WTC11 (cell line): ENCODE measurements around the gene NOTCH4. TPM values are rescaled to one million over a fixed set of nuclear protein-coding genes. Genes with fewer than 3 reads are reported as not detected.

ENCODE experiments used
- ATAC-seq: fragments of 200-7000 bp; cut with Tn5 transposase; 2 replicates; pipeline ENCODE4 v1.10.0; 2021; ENCODE audit warnings: mild to moderate bottlenecking, moderate library complexity
- CTCF ChIA-PET: fragments of 300-600 bp; sonication (Branson Sonifier 250); formaldehyde crosslinking; loops from one replicate; lab custom pipeline; 2021; ENCODE audit warnings: antibody characterized with exemption; lab: Charles Lee
- POLR2A ChIA-PET: fragments of 350-600 bp; sonication (Branson Sonifier 250); formaldehyde crosslinking; loops from one replicate; lab custom pipeline; 2021; ENCODE audit warnings: antibody characterized with exemption; lab: Charles Lee
- DNase-seq: peaks from one replicate; pipeline ENCODE4 v3.0.0; 2021; ENCODE audit warnings: low spot score
- H3K27ac Mint-ChIP-seq: 2 replicates; pipeline ENCODE4 v1.8.0; 2021; ENCODE audit warnings: mixed read lengths
- H3K27me3 Mint-ChIP-seq: 2 replicates; pipeline ENCODE4 v1.8.0; 2021; ENCODE audit warnings: low read depth, mild to moderate bottlenecking, moderate library complexity, mixed read lengths
- H3K36me3 Mint-ChIP-seq: 2 replicates; pipeline ENCODE4 v1.8.0; 2021; ENCODE audit warnings: mixed read lengths
- H3K4me1 Mint-ChIP-seq: 2 replicates; pipeline ENCODE4 v1.8.0; 2022; ENCODE audit warnings: mixed read lengths
- H3K4me3 Mint-ChIP-seq: 2 replicates; pipeline ENCODE4 v1.8.0; 2021; ENCODE audit warnings: mild to moderate bottlenecking, moderate library complexity, mixed read lengths
- H3K9me3 Mint-ChIP-seq: 2 replicates; pipeline ENCODE4 v1.8.0; 2021; ENCODE audit warnings: mixed read lengths
- AFF4 ChIP-seq: sonication (generic); formaldehyde crosslinking; IDR thresholded peaks from 2 replicates; pipeline ENCODE4 v1.8.1; 2023; ENCODE audit warnings: mild to moderate bottlenecking, missing genetic modification reagents, borderline replicate concordance
- CTCF ChIP-seq: fragments of 200-600 bp; IDR thresholded peaks from 2 replicates; pipeline ENCODE4 v1.8.0; 2022; ENCODE audit warnings: antibody characterized with exemption
- ETV6 ChIP-seq: sonication (generic); formaldehyde crosslinking; IDR thresholded peaks from 2 replicates; pipeline ENCODE4 v1.8.1; 2022; ENCODE audit warnings: mild to moderate bottlenecking, missing genetic modification reagents
- GRHL2 ChIP-seq: fragments of 250-450 bp; sonication (Bioruptor Pico); IDR thresholded peaks from 2 replicates; pipeline ENCODE4 v1.8.0; 2022; ENCODE audit warnings: mild to moderate bottlenecking, moderate library complexity; ENCODE audit not compliant: insufficient replicate concordance, severe bottlenecking
- GTF2I ChIP-seq: fragments of 250-450 bp; sonication (Bioruptor Pico); conservative IDR thresholded peaks from 2 replicates; pipeline ENCODE4 v1.4.0; 2021; ENCODE audit warnings: mild to moderate bottlenecking
- MYBL2 ChIP-seq: sonication (generic); formaldehyde crosslinking; IDR thresholded peaks from 2 replicates; pipeline ENCODE4 v1.8.1; 2023; ENCODE audit warnings: mild to moderate bottlenecking, moderate library complexity, missing genetic modification reagents
- NFATC4 ChIP-seq: fragments of 250-450 bp; sonication (Bioruptor Pico); IDR thresholded peaks from 2 replicates; pipeline ENCODE4 v1.9.0; 2021; ENCODE audit warnings: mild to moderate bottlenecking
- SOX15 ChIP-seq: fragments of 250-450 bp; sonication (Bioruptor Pico); IDR thresholded peaks from 2 replicates; pipeline ENCODE4 v1.9.0; 2021; ENCODE audit warnings: mild to moderate bottlenecking
- TEAD1 ChIP-seq: sonication (generic); formaldehyde crosslinking; IDR thresholded peaks from 2 replicates; pipeline ENCODE4 v1.8.0; 2022; ENCODE audit warnings: mild to moderate bottlenecking, missing genetic modification reagents
- USF2 ChIP-seq: sonication (generic); formaldehyde crosslinking; IDR thresholded peaks from 2 replicates; pipeline ENCODE4 v1.8.1; 2023; ENCODE audit warnings: mild to moderate bottlenecking, missing genetic modification reagents, moderate library complexity
- ZBTB21 ChIP-seq: sonication (generic); formaldehyde crosslinking; IDR thresholded peaks from 2 replicates; pipeline ENCODE4 v1.8.1; 2023; ENCODE audit warnings: mild to moderate bottlenecking, missing genetic modification reagents, borderline replicate concordance
- ZSCAN18 ChIP-seq: fragments of 250-450 bp; sonication (Bioruptor Pico); IDR thresholded peaks from 2 replicates; pipeline ENCODE4 v2.1.2; 2022; ENCODE audit warnings: mild to moderate bottlenecking, moderate library complexity
- total RNA-seq: library from RNA; stranded (reverse); gene quantifications from 3 replicates; pipeline ENCODE4 v1.2.3, GENCODE V29; 2021
- TF ChIP-seq, protein P1 (sequence below): sonication (generic); formaldehyde crosslinking; IDR thresholded peaks from 2 replicates; pipeline ENCODE4 v1.8.1; 2022; ENCODE audit warnings: mild to moderate bottlenecking, moderate library complexity, missing genetic modification reagents
- TF ChIP-seq, protein P2 (sequence below): sonication (generic); formaldehyde crosslinking; IDR thresholded peaks from 2 replicates; pipeline ENCODE4 v1.8.0; 2022; ENCODE audit warnings: mild to moderate bottlenecking, missing genetic modification reagents

The NOTCH4 gene
- total RNA-seq, 1 experiment from 2014 or later = 2.6 TPM

DNA sequence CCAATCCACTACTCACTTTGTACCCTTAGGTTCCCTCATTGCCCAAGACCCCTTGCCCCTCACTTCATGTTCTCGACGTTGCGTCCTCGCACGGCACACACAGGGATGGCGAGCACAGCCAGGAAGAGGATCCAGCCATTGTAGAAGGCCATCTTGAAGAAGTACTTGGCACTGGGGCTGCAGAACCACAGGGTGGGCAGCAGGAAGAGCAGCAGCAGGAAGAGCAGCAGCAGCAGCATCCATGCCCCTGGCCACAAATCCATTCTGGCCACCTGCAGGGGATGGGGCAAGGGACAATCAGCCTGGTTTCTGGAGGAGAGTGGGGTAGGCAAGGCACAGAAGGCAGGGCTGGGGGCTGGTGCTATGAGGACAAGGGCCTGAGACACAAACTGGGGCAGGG lies 52.6 kb downstream of the NOTCH4 start (continued):
- TF ChIP-seq CTCF (no peak), GTF2I (CRISPR knock-in tag) (no peak), ZSCAN18 (CRISPR knock-in tag) (no peak), TEAD1 (CRISPR knock-in tag) (no peak), NFATC4 (CRISPR knock-in tag) (no peak), ZBTB21 (CRISPR knock-in tag) (no peak), GRHL2 (no peak)
- TF ChIP-seq, protein P1, sequence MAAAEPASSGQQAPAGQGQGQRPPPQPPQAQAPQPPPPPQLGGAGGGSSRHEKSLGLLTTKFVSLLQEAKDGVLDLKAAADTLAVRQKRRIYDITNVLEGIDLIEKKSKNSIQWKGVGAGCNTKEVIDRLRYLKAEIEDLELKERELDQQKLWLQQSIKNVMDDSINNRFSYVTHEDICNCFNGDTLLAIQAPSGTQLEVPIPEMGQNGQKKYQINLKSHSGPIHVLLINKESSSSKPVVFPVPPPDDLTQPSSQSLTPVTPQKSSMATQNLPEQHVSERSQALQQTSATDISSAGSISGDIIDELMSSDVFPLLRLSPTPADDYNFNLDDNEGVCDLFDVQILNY = no peak
- TF ChIP-seq, all 79 proteins: peak for 0

DNA sequence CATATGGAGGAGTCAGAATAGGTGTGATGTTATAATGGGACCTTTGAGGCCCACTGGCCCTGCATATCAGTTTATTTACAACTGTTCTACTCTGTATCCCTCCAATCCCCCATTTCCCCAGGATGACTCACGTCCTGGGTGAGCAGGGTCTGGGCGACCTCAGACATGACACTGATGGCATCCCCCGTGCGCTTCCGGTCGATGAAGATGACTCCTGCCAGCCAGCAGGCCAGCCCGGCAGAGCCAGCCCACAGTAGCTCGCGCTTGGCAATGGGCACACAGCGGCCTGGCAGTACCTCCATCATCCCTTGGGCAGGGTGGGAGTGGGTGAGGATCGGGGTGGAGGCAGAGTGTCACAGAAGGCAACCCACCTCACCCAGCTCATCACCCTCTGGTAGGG lies 53.6 kb downstream of the NOTCH4 start:
- ChIA-PET CTCF (no interaction called here), POLR2A (no interaction called here)
- H3K4me1 Mint-ChIP-seq = peaks cover 30% of the 10 kb centered on the region
- no peak overlapping the region for H3K27ac Mint-ChIP-seq
- no peaks in the 10 kb centered on the region for H3K27me3 Mint-ChIP-seq
- TF ChIP-seq CTCF (no peak), ZSCAN18 (CRISPR knock-in tag) (no peak), USF2 (no peak)
- ATAC-seq = no peak
- peaks cover 33% of the 10 kb centered on the region for H3K36me3 Mint-ChIP-seq
- DNase-seq = no peak
- no peaks in the 10 kb centered on the region for H3K9me3 Mint-ChIP-seq
- H3K4me3 Mint-ChIP-seq = no peak overlapping the region

GRCh38 chr6:32168807-32169591 lies 54.9 kb downstream of the NOTCH4 start:
- ChIA-PET CTCF (interaction anchor here (2.6 kb wide), 1 partner anchor 20 kb away, joined by 16 read pairs; no protein-coding TSS in a partner anchor), POLR2A (interaction anchor here (0.9 to 3.1 kb wide), 2 partner anchors 8 to 27 kb away, joined by 4 to 15 read pairs; no protein-coding TSS in a partner anchor)
- Mint-ChIP-seq H3K4me3 (no peak overlapping the region), H3K9me3 (no peaks in the 10 kb centered on the region), H3K36me3 (peaks cover 33% of the 10 kb centered on the region), H3K4me1 (peaks cover 20% of the 10 kb centered on the region), H3K27ac (no peak overlapping the region), H3K27me3 (no peaks in the 10 kb centered on the region)
- ATAC-seq (no peak), DNase-seq (no peak)
- TF ChIP-seq MYBL2 (CRISPR knock-in tag) = no peak
- TF ChIP-seq, protein P2, sequence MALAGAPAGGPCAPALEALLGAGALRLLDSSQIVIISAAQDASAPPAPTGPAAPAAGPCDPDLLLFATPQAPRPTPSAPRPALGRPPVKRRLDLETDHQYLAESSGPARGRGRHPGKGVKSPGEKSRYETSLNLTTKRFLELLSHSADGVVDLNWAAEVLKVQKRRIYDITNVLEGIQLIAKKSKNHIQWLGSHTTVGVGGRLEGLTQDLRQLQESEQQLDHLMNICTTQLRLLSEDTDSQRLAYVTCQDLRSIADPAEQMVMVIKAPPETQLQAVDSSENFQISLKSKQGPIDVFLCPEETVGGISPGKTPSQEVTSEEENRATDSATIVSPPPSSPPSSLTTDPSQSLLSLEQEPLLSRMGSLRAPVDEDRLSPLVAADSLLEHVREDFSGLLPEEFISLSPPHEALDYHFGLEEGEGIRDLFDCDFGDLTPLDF (CRISPR knock-in tag) = no peak
- no peak for TF ChIP-seq NFATC4 (CRISPR knock-in tag)
- TF ChIP-seq SOX15 = no peak
- no peak for TF ChIP-seq AFF4 (CRISPR knock-in tag)
- no peak for TF ChIP-seq ETV6 (CRISPR knock-in tag)
- no peak for TF ChIP-seq ZBTB21 (CRISPR knock-in tag)
